SK-N-SH treated with all-trans-retinoic acid at 6 μM for 48 hours (cell line): Measurements from ENCODE around the gene FCHSD2.

Source experiments
- ARNTL ChIP-seq: fragments of 450-650 bp; formaldehyde crosslinking; IDR thresholded peaks from 2 replicates; pipeline ENCODE4 v1.5.0; 2020; ENCODE audit warnings: low read depth, mild to moderate bottlenecking, moderate library complexity, borderline replicate concordance
- BACH2 ChIP-seq: fragments of 250-450 bp; sonication (Bioruptor Pico); IDR thresholded peaks from 2 replicates; pipeline ENCODE4 v1.9.0; 2021; ENCODE audit warnings: mild to moderate bottlenecking, borderline replicate concordance
- CREB5 ChIP-seq: fragments of 250-450 bp; sonication (Bioruptor Pico); IDR thresholded peaks from 2 replicates; pipeline ENCODE4 v1.5.1; 2020; ENCODE audit warnings: low read depth, mild to moderate bottlenecking, moderate library complexity
- GLIS3 ChIP-seq: fragments of 250-450 bp; sonication (Bioruptor Pico); IDR thresholded peaks from 2 replicates; pipeline ENCODE4 v1.5.0; 2020; ENCODE audit warnings: mild to moderate bottlenecking, moderate library complexity
- ISL1 ChIP-seq: fragments of 250-450 bp; sonication (Bioruptor Pico); IDR thresholded peaks from 2 replicates; pipeline ENCODE4 v2.1.2; 2022; ENCODE audit warnings: mild to moderate bottlenecking, moderate library complexity
- PATZ1 ChIP-seq: fragments of 250-450 bp; sonication (Bioruptor Pico); IDR thresholded peaks from 2 replicates; pipeline ENCODE4 v1.8.0; 2020; ENCODE audit warnings: mild to moderate bottlenecking, moderate library complexity, borderline replicate concordance
- TCF4 ChIP-seq: fragments of 250-450 bp; sonication (Bioruptor Pico); IDR thresholded peaks from 2 replicates; pipeline ENCODE4 v1.8.0; 2021; ENCODE audit warnings: mild to moderate bottlenecking, moderate library complexity, borderline replicate concordance
- TOX ChIP-seq: fragments of 250-450 bp; sonication (Bioruptor Pico); IDR thresholded peaks from 2 replicates; pipeline ENCODE4 v1.8.0; 2021; ENCODE audit warnings: mild to moderate bottlenecking, moderate library complexity, borderline replicate concordance
- ZFP3 ChIP-seq: fragments of 250-450 bp; sonication (Bioruptor Pico); IDR thresholded peaks from 2 replicates; pipeline ENCODE4 v1.5.0; 2020; ENCODE audit warnings: mild to moderate bottlenecking, moderate library complexity
- ZNF70 ChIP-seq: fragments of 450-650 bp; formaldehyde crosslinking; IDR thresholded peaks from 2 replicates; pipeline ENCODE4 v1.5.0; 2020; ENCODE audit warnings: mild to moderate bottlenecking, moderate library complexity
- TF ChIP-seq, protein P1 (sequence below): fragments of 250-450 bp; sonication (Bioruptor Pico); IDR thresholded peaks from 2 replicates; pipeline ENCODE4 v1.5.1; 2021; ENCODE audit warnings: mild to moderate bottlenecking, moderate library complexity

DNA sequence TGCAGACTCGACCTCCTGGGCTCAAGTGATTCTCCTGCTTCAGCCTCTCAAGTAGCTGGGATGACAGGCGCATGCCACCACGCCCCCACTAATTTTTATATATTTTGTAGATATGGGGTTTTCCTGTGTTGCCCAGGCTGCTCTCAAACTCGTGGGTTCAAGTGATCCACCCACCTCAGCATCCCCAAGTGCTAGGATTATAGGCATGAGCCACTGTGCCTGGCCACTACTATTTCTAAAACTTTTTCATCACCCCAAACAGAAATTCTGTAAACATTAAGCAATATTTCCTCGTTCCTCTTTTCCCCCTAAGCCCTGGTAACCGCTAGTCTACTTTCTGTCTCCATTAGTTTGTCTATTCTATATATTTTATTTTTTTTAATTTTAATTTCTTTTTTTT lies 336.9 kb downstream of the FCHSD2 start:
- TF ChIP-seq ISL1 (CRISPR knock-in tag) (no peak), ARNTL (no peak), ZFP3 (CRISPR knock-in tag) (no peak), CREB5 (CRISPR knock-in tag) (no peak), GLIS3 (CRISPR knock-in tag) (no peak), PATZ1 (CRISPR knock-in tag) (no peak), BACH2 (no peak), TCF4 (CRISPR knock-in tag) (no peak), ZNF70 (CRISPR knock-in tag) (no peak), TOX (CRISPR knock-in tag) (no peak)
- TF ChIP-seq, protein P1, sequence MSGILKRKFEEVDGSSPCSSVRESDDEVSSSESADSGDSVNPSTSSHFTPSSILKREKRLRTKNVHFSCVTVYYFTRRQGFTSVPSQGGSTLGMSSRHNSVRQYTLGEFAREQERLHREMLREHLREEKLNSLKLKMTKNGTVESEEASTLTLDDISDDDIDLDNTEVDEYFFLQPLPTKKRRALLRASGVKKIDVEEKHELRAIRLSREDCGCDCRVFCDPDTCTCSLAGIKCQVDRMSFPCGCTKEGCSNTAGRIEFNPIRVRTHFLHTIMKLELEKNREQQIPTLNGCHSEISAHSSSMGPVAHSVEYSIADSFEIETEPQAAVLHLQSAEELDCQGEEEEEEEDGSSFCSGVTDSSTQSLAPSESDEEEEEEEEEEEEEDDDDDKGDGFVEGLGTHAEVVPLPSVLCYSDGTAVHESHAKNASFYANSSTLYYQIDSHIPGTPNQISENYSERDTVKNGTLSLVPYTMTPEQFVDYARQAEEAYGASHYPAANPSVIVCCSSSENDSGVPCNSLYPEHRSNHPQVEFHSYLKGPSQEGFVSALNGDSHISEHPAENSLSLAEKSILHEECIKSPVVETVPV (CRISPR knock-in tag): no peak
